GM21367 (cell line): ENCODE measurements around the gene CACUL1.
A peak's percentile ranks its signal among the peaks of the same experiment; 100 is the strongest.
"Not testable (repeated sequence)": the region's sequence is repeated elsewhere in the genome, so short reads cannot be mapped to it uniquely, and the experiment has no call there.

Experiments
- ATAC-seq: cut with Tn5 transposase; IDR thresholded peaks from one replicate; pipeline ENCODE4 v1.9.1; 2021; ENCODE audit not compliant: unreplicated experiment

CACUL1 gene

GRCh38 chr10:118769898-118770600 lies 15.3 kb upstream of the CACUL1 start:
- ATAC-seq: no peak

GRCh38 chr10:118768041-118768919 lies 13.5 kb upstream of the CACUL1 start:
- ATAC-seq: no peak

GRCh38 chr10:118767297-118768040 lies 12.7 kb upstream of the CACUL1 start:
- ATAC-seq: no peak

GRCh38 chr10:118764195-118764594 lies 9.4 kb upstream of the CACUL1 start:
- no peak for ATAC-seq

GRCh38 chr10:118763202-118763988 lies 8.6 kb upstream of the CACUL1 start:
- ATAC-seq: no peak

GRCh38 chr10:118760265-118760664 lies 5.5 kb upstream of the CACUL1 start:
- no peak for ATAC-seq

GRCh38 chr10:118758449-118758848 lies 3.7 kb upstream of the CACUL1 start:
- ATAC-seq: no peak

- ATAC-seq: no peak
Observed at GRCh38 chr10:118754229-118754555, 578 bp downstream of the CACUL1 start.

GRCh38 chr10:118753331-118754228 lies 1.2 kb downstream of the CACUL1 start:
- peak; percentile 8 for ATAC-seq

- ATAC-seq: no peak
Observed at GRCh38 chr10:118752409-118752808, 2.4 kb downstream of the CACUL1 start.

- ATAC-seq: no peak
Observed at GRCh38 chr10:118751265-118751664, 3.5 kb downstream of the CACUL1 start.

- ATAC-seq: no peak
Observed at GRCh38 chr10:118748041-118748440, 6.7 kb downstream of the CACUL1 start.

- no peak for ATAC-seq
Observed at GRCh38 chr10:118746246-118746645, 8.5 kb downstream of the CACUL1 start.

GRCh38 chr10:118745056-118745455 lies 9.7 kb downstream of the CACUL1 start:
- ATAC-seq: no peak

- ATAC-seq: not testable (repeated sequence)
Observed at GRCh38 chr10:118744346-118744918, 10.3 kb downstream of the CACUL1 start.

- no peak for ATAC-seq
Observed at GRCh38 chr10:118742782-118743181, 12.0 kb downstream of the CACUL1 start.

- no peak for ATAC-seq
Observed at GRCh38 chr10:118742032-118742431, 12.7 kb downstream of the CACUL1 start.

GRCh38 chr10:118738406-118738805 lies 16.4 kb downstream of the CACUL1 start:
- no peak for ATAC-seq

- ATAC-seq: no peak
Observed at GRCh38 chr10:118737603-118738302, 17.0 kb downstream of the CACUL1 start.
